Measurements from ENCODE around the gene MYLK3.
"Not testable (repeated sequence)": the region's sequence is repeated elsewhere in the genome, so short reads cannot be mapped to it uniquely, and the experiment has no call there.

The MYLK3 gene

GRCh38 chr16:46788891-46789474, 40.8 kb upstream of the MYLK3 start:
- no peak overlapping the region; the same call in 1 of the 2 replicates for H3K4me3 ChIP-seq (ENCODE audit: low read depth, low read length)
- no peak for DNase-seq (ENCODE audit: low read depth)
- no peak for TF ChIP-seq CTCF (IDR thresholded peaks at IDR 0.05; ENCODE audit: low read depth, low read length, missing control alignments)

GRCh38 chr16:46787909-46788308, 39.8 kb upstream of the MYLK3 start:
- DNase-seq (ENCODE audit: low read depth) = peak; percentile 51
- H3K4me3 ChIP-seq (ENCODE audit: low read depth, low read length) = no peak overlapping the region
- no peak for TF ChIP-seq CTCF (IDR thresholded peaks at IDR 0.05; ENCODE audit: low read depth, low read length, missing control alignments)

GRCh38 chr16:46785076-46785845, 37.1 kb upstream of the MYLK3 start:
- no peak for DNase-seq (ENCODE audit: low read depth)
- H3K4me3 ChIP-seq (ENCODE audit: low read depth, low read length) = no peak overlapping the region

GRCh38 chr16:46784569-46784968, 36.4 kb upstream of the MYLK3 start:
- not testable (repeated sequence) for DNase-seq (ENCODE audit: low read depth); H3K4me3 ChIP-seq (ENCODE audit: low read depth, low read length)

More at GRCh38 chr16:46785076-46785845, 37.1 kb upstream of the MYLK3 start:
- no peak for TF ChIP-seq CTCF (IDR thresholded peaks at IDR 0.05; ENCODE audit: low read depth, low read length, missing control alignments)

GRCh38 chr16:46783800-46784199, 35.7 kb upstream of the MYLK3 start:
- DNase-seq (ENCODE audit: low read depth) = no peak
- no peak overlapping the region for H3K4me3 ChIP-seq (ENCODE audit: low read depth, low read length)
- no peak for TF ChIP-seq CTCF (IDR thresholded peaks at IDR 0.05; ENCODE audit: low read depth, low read length, missing control alignments)

- no peak for DNase-seq (ENCODE audit: low read depth)
- no peak overlapping the region for H3K4me3 ChIP-seq (ENCODE audit: low read depth, low read length)
- no peak for TF ChIP-seq CTCF (IDR thresholded peaks at IDR 0.05; ENCODE audit: low read depth, low read length, missing control alignments)
Observed at GRCh38 chr16:46782320-46782719, 34.2 kb upstream of the MYLK3 start.

GRCh38 chr16:46777804-46778203, 29.7 kb upstream of the MYLK3 start:
- DNase-seq (ENCODE audit: low read depth) = no peak
- no peak overlapping the region for H3K4me3 ChIP-seq (ENCODE audit: low read depth, low read length)
- no peak for TF ChIP-seq CTCF (IDR thresholded peaks at IDR 0.05; ENCODE audit: low read depth, low read length, missing control alignments)

Measured in GM12864 (cell line).